Measurements from ENCODE around the gene SLC25A23.

DNA sequence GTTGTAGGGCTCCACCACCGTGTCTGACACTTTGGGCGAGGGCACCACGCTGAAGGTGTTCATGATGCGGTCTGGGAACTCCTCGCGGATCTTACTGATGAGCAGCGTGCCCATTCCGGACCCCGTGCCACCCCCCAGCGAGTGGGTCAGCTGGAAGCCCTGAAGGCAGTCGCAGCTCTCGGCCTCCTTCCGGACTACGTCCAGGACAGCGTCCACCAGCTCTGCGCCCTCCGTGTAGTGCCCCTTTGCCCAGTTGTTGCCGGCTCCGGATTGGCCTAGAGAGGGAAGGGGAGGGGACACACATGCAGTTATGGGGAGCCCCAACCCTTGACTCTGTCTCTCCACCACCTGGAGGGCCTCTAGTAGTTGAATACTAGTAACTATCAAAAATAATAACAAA, 36.4 kb upstream of the SLC25A23 start:
- no peak for TF ChIP-seq GATA2 (IDR thresholded peaks at IDR 0.05; ENCODE audit: low read depth, low read length)
- TF ChIP-seq GATA3 (IDR thresholded peaks at IDR 0.05; ENCODE audit: low read depth, low read length): no peak
